Measurements from ENCODE around the gene NXNL1.

The NXNL1 gene

DNA sequence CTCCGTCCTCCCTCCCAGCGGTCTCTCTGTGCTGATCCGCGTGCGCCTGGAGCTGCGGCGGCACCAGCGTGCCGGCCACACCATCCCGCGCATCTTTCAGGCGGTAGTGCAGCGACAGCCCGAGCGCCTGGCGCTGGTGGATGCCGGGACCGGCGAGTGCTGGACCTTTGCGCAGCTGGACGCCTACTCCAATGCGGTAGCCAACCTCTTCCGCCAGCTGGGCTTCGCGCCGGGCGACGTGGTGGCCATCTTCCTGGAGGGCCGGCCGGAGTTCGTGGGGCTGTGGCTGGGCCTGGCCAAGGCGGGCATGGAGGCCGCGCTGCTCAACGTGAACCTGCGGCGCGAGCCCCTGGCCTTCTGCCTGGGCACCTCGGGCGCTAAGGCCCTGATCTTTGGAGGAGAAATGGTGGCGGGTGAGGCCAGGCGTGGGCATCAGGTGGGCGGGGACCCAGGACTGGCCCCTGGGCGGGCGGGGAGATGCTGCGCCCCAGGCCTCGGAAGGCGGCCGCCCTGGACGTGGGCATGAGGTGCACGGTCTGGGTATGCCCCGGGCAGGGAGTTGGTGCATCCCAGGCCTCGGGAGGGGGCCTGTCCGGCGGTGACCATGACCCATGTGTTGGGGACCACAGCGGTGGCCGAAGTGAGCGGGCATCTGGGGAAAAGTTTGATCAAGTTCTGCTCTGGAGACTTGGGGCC is 26.0 kb upstream of the NXNL1 start:
- no peak overlapping the region for H3K4me3 ChIP-seq (IDR thresholded peaks at IDR 0.05; ENCODE audit: insufficient read depth, low read depth, low read length)
- no peaks in the 10 kb centered on the region for H3K4me1 ChIP-seq (ENCODE audit: low read depth, poor library complexity, severe bottlenecking)
- TF ChIP-seq, protein P1, sequence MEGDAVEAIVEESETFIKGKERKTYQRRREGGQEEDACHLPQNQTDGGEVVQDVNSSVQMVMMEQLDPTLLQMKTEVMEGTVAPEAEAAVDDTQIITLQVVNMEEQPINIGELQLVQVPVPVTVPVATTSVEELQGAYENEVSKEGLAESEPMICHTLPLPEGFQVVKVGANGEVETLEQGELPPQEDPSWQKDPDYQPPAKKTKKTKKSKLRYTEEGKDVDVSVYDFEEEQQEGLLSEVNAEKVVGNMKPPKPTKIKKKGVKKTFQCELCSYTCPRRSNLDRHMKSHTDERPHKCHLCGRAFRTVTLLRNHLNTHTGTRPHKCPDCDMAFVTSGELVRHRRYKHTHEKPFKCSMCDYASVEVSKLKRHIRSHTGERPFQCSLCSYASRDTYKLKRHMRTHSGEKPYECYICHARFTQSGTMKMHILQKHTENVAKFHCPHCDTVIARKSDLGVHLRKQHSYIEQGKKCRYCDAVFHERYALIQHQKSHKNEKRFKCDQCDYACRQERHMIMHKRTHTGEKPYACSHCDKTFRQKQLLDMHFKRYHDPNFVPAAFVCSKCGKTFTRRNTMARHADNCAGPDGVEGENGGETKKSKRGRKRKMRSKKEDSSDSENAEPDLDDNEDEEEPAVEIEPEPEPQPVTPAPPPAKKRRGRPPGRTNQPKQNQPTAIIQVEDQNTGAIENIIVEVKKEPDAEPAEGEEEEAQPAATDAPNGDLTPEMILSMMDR (conservative IDR thresholded peaks at IDR 0.05; ENCODE audit: low read depth, low read length) = no peak
- H3K9ac ChIP-seq = no peak overlapping the region
- H3K27ac ChIP-seq = no peak overlapping the region
- no peaks in the 10 kb centered on the region for H3K79me2 ChIP-seq (ENCODE audit: insufficient read depth, low read depth)
- H2AFZ ChIP-seq (ENCODE audit: low read depth) = no peak overlapping the region
- no peaks in the 10 kb centered on the region for H3K36me3 ChIP-seq (ENCODE audit: insufficient read depth)
- H3K4me2 ChIP-seq = no peak overlapping the region
- no peaks in the 10 kb centered on the region for H3K27me3 ChIP-seq (ENCODE audit: insufficient read depth, low read depth)
- no peaks in the 10 kb centered on the region for H4K20me1 ChIP-seq (ENCODE audit: insufficient read depth)

- TF ChIP-seq, protein P1 (conservative IDR thresholded peaks at IDR 0.05; ENCODE audit: low read depth, low read length) = no peak
- Histone ChIP-seq H3K4me2 (no peak overlapping the region), H3K27me3 (ENCODE audit: insufficient read depth, low read depth) (no peaks in the 10 kb centered on the region), H3K27ac (no peak overlapping the region), H3K36me3 (ENCODE audit: insufficient read depth) (no peaks in the 10 kb centered on the region), H3K4me3 (IDR thresholded peaks at IDR 0.05; ENCODE audit: insufficient read depth, low read depth, low read length) (no peak overlapping the region), H3K4me1 (ENCODE audit: low read depth, poor library complexity, severe bottlenecking) (no peaks in the 10 kb centered on the region), H2AFZ (ENCODE audit: low read depth) (no peak overlapping the region), H3K79me2 (ENCODE audit: insufficient read depth, low read depth) (no peaks in the 10 kb centered on the region), H3K9ac (no peak overlapping the region), H4K20me1 (ENCODE audit: insufficient read depth) (no peaks in the 10 kb centered on the region)
Measured at GRCh38 chr19:17484520-17485185, 23.9 kb upstream of the NXNL1 start.

- Histone ChIP-seq H2AFZ (ENCODE audit: low read depth) (no peak overlapping the region), H3K27ac (no peak overlapping the region), H3K9ac (no peak overlapping the region), H3K36me3 (ENCODE audit: insufficient read depth) (no peaks in the 10 kb centered on the region), H3K4me1 (ENCODE audit: low read depth, poor library complexity, severe bottlenecking) (no peaks in the 10 kb centered on the region), H3K4me2 (no peak overlapping the region), H3K27me3 (ENCODE audit: insufficient read depth, low read depth) (no peaks in the 10 kb centered on the region), H3K4me3 (IDR thresholded peaks at IDR 0.05; ENCODE audit: insufficient read depth, low read depth, low read length) (no peak overlapping the region), H4K20me1 (ENCODE audit: insufficient read depth) (no peaks in the 10 kb centered on the region), H3K79me2 (ENCODE audit: insufficient read depth, low read depth) (no peaks in the 10 kb centered on the region)
- TF ChIP-seq, protein P1 (conservative IDR thresholded peaks at IDR 0.05; ENCODE audit: low read depth, low read length) = no peak
Measured at GRCh38 chr19:17483605-17484002, 22.9 kb upstream of the NXNL1 start.

DNA sequence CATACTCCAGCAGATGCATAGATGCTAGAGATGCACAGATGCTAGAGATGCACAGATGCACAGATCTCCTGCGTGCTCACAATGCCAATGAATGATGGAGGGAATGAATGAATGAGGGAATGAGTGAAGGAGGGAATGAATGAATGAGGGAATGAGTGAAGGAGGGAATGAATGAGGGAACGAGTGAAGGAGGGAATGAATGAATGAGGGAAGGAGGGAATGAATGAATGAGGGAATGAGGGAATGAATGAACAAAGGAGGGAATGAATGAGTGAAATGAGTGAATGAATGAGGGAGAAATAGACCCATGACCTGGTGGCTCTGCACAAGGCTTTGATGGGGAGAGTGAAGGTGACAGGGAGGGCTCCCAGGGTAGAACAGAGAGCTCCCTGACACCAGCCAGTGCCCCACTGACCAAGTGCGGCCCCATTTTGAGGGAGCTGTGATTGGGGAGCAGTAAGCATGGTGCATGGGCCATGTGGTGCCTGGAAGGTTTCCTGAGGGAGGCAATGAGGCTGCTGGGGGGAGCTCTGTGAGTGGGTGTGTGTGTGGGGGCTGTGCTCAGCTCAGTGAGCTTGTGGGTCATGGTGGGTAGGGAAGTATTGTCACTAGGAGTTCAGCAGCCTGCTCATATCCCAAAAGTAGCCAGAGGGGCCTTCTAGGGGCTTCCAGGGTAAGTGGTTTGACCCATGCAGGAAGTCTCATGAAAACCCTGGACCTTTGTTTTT is 22.3 kb upstream of the NXNL1 start:
- H3K9ac ChIP-seq = no peak overlapping the region

More for the DNA sequence above, 22.3 kb upstream of the NXNL1 start:
- TF ChIP-seq, protein P1 (conservative IDR thresholded peaks at IDR 0.05; ENCODE audit: low read depth, low read length) = no peak
- H2AFZ ChIP-seq (ENCODE audit: low read depth) = no peak overlapping the region
- no peaks in the 10 kb centered on the region for H3K27me3 ChIP-seq (ENCODE audit: insufficient read depth, low read depth)
- H3K4me2 ChIP-seq = no peak overlapping the region
- H3K27ac ChIP-seq = no peak overlapping the region
- H3K4me3 ChIP-seq (IDR thresholded peaks at IDR 0.05; ENCODE audit: insufficient read depth, low read depth, low read length) = no peak overlapping the region
- H3K36me3 ChIP-seq (ENCODE audit: insufficient read depth) = no peaks in the 10 kb centered on the region
- no peaks in the 10 kb centered on the region for H3K4me1 ChIP-seq (ENCODE audit: low read depth, poor library complexity, severe bottlenecking)
- no peaks in the 10 kb centered on the region for H4K20me1 ChIP-seq (ENCODE audit: insufficient read depth)
- no peaks in the 10 kb centered on the region for H3K79me2 ChIP-seq (ENCODE audit: insufficient read depth, low read depth)
